Heart left ventricle (tissue), 16 donors: ENCODE results near the gene SZRD1. TPM values are rescaled to one million over a fixed set of nuclear protein-coding genes. Genes with fewer than 3 reads are reported as not detected.

ENCODE experiments used
- ATAC-seq, 4 donors: fragments of 200-7000 bp; cut with Tn5 transposase; one replicate each; pipeline ENCODE4 v1.9.1; 2020 to 2022; ENCODE audit warnings: moderate library complexity in 4 of 4, mild to moderate bottlenecking in 3 of 4, moderate number of reproducible peaks in 1 of 4
- DNase-seq, 5 donors: peaks; one replicate each; pipeline ENCODE4 v3.0.0-alpha.2; 2020
- H3K27ac ChIP-seq, 12 donors: fragments of 200-600 bp; sonication (generic) in 4 of 12; one replicate each; pipeline versions ENCODE4 v1.5.0 to v1.8.0; 2016 to 2022; ENCODE audit warnings: mild to moderate bottlenecking in 2 of 12
- H3K27me3 ChIP-seq, 9 donors: fragments of 200-600 bp; sonication (generic) in 2 of 9; one replicate each; pipeline versions ENCODE4 v1.5.1 to v1.8.0; 2016 to 2022; ENCODE audit warnings: mild to moderate bottlenecking in 3 of 9
- H3K36me3 ChIP-seq, 9 donors: fragments of 200-600 bp; sonication (generic) in 2 of 9; one replicate each; pipeline versions ENCODE4 v1.5.0 to v1.8.0; 2018 to 2022; ENCODE audit warnings: mild to moderate bottlenecking in 2 of 9
- H3K4me1 ChIP-seq, 12 donors: fragments of 200-600 bp; sonication (generic) in 4 of 12; one replicate each; pipeline versions ENCODE4 v1.5.0 to v1.8.0; 2016 to 2022; ENCODE audit warnings: mild to moderate bottlenecking in 3 of 12
- H3K4me3 ChIP-seq, 12 donors: fragments of 200-600 bp; sonication (generic) in 4 of 12; one replicate each; pipeline versions ENCODE4 v1.5.0 to v1.8.0; 2017 to 2022; ENCODE audit warnings: mild to moderate bottlenecking in 9 of 12, moderate library complexity in 4 of 12
- H3K9me3 ChIP-seq, 12 donors: fragments of 200-600 bp; sonication (generic) in 4 of 12; one replicate each; pipeline versions ENCODE4 v1.5.0 to v1.8.0; 2016 to 2022; ENCODE audit warnings: mild to moderate bottlenecking in 1 of 12
- CTCF ChIP-seq, 12 donors: fragments of 200-600 bp; sonication (generic) in 4 of 12; IDR thresholded peaks; one replicate each; pipeline versions ENCODE4 v1.5.0 to v1.8.0; 2018 to 2022; ENCODE audit warnings: antibody characterized with exemption in 12 of 12, mild to moderate bottlenecking in 5 of 12
- POLR2A ChIP-seq, 2 donors: fragments of 450-650 bp; IDR thresholded peaks; one replicate each; pipeline ENCODE4 v1.6.1; 2017; ENCODE audit warnings: antibody characterized with exemption in 2 of 2, mild to moderate bottlenecking in 2 of 2, moderate library complexity in 2 of 2
- WGBS, 4 donors: extraction: QIAGEN DNeasy Blood & Tissue Kit in 2 of 4; methylation state at CpG; one replicate each; pipeline versions ENCODE4 v1.1.5 to v1.1.7; 2013 to 2018; 5-methylcytosine and 5-hydroxymethylcytosine counted together
- intact Hi-C, 10 donors: fragments of 100-400 bp; cut with DNase I; formaldehyde crosslinking; loops; one replicate each; pipeline versions ENCODE4 v1.11.1 to v1.14.2; 2022
- polyA plus RNA-seq, 2 donors: library from polyadenylated mRNA; stranded (reverse); fragments of 200-250 nt; gene quantifications; one replicate each; pipeline ENCODE4 v1.2.3, GENCODE V29; 2013
- total RNA-seq, 9 donors: library from RNA; depleted of rRNA in 2 of 9; stranded (reverse); fragments of >200 nt in 2 of 9; fragmentation: NEBNext Ultra II Directional in 3 of 9; extraction: Animal tissue kit (Norgen Biotek cat#: 25700) in 3 of 9; gene quantifications; one replicate each; pipeline versions ENCODE4 v1.1.0 to v1.2.4, GENCODE V29; 2016 to 2023
- donor health status: ischemic (EF 13 %, LVEDD 7.1; RV severe dilation, severe dysfunction).
- donor health status: healthy with polysubstance abuse.
- donor health status: DM: no; HTN: yes; CAD: no.
- donor health status: DM: no; HTN: no; CAD: no.
- donor health status: ischemic (EF 25% LVEDD 6.9; RV normal size, moderate dysfunction).
- donor health status: ischemic (EF 25% LVEDD 5.7; RV mildly dilated, moderate dysfunction).
- donor health status: healthy.
- donor health status: DM: yes; HTN: yes; CAD: no.
- donor health status: ischemic (EF 35%, LVEDD 5.7; RV mildly dilated, moderate dysfunction).
- donor health status: nonischemic (EF 11% LVEDD 7.7; RV severe dilation, severe dysfunction).
- donor health status: DM: yes; HTN: yes; CAD: no.
- donor health status: PGD.
- donor health status: ischemic (EF 29% LVEDD 5.4; RV normal size, mild dysfunction).
- donor health status: nonischemic (EF 23%, LVEDD 6.1; RV moderate dilation, normal function).

Gene SZRD1
- total and polyA plus RNA-seq, 11 donors: 54.4 to 140 (median 94.4) TPM

GRCh38 chr1:16447641-16448040 lies 80.6 kb downstream of the SZRD1 start:
- DNase-seq: no peak
- intact Hi-C loops: loop anchor here in 3 of 10 donors (10.0 kb wide), 1 partner anchor 47 kb away; no protein-coding TSS in a partner anchor
- no peak overlapping the region for H3K4me3 ChIP-seq
- H3K36me3 ChIP-seq: peaks cover 0 to 100% (median 92%) of the 10 kb centered on the region in 9 donors
- no peaks in the 10 kb centered on the region for H3K9me3 ChIP-seq
- H3K4me1 ChIP-seq: peaks cover 0 to 28% (median 14%) of the 10 kb centered on the region in 12 donors
- TF ChIP-seq CTCF (IDR thresholded peaks at IDR 0.05) (no peak), POLR2A (IDR thresholded peaks at IDR 0.05) (no peak)
- 95 to 97% (median 96%) methylated on average over 9 of the region's 9 CpGs for WGBS, 4 donors
- no peak overlapping the region for H3K27ac ChIP-seq
- H3K27me3 ChIP-seq: no peaks in the 10 kb centered on the region
- ATAC-seq: no peak

Other genes starting within 250 kb of the SZRD1 start
- gene EPHA2, start 211.2 kb upstream of the SZRD1 start, total RNA-seq: 10 to 100 TPM in 8 of 9 donors, 1 to 10 TPM in 1; 7.6 to 34.7 (median 14.8) TPM
- 10 to 100 TPM in 1 of 2 donors, 1 to 10 TPM in 1; 5.6 to 14.0 TPM for gene EPHA2, start 211.2 kb upstream of the SZRD1 start, polyA plus RNA-seq
- 1 to 10 TPM in 8 of 9 donors, under 1 TPM in 1; 0.97 to 3.8 (median 2.3) TPM for gene ARHGEF19, start 154.6 kb upstream of the SZRD1 start, total RNA-seq
- gene ARHGEF19, start 154.6 kb upstream of the SZRD1 start, polyA plus RNA-seq: 1 to 10 TPM in 1 of 2 donors, under 1 TPM in 1; 0.99 to 3.5 TPM
- 1 to 10 TPM; 3.6 to 9.9 (median 5.7) TPM for gene CPLANE2, start 130.1 kb upstream of the SZRD1 start, total RNA-seq
- 1 to 10 TPM; 5.7 to 6.2 TPM for gene CPLANE2, start 130.1 kb upstream of the SZRD1 start, polyA plus RNA-seq
- gene FBXO42, start 14.8 kb upstream of the SZRD1 start, total RNA-seq: 10 to 100 TPM; 15.4 to 44.4 (median 22.9) TPM
- gene FBXO42, start 14.8 kb upstream of the SZRD1 start, polyA plus RNA-seq: 10 to 100 TPM; 11.0 to 18.8 TPM
- not detected for gene SPATA21, start 70.2 kb downstream of the SZRD1 start, total RNA-seq
- gene SPATA21, start 70.2 kb downstream of the SZRD1 start, polyA plus RNA-seq: under 1 TPM; 0.06 to 0.08 TPM
- gene NECAP2, start 73.5 kb downstream of the SZRD1 start, total RNA-seq: 10 to 100 TPM; 10.7 to 53.0 (median 12.1) TPM
- gene NECAP2, start 73.5 kb downstream of the SZRD1 start, polyA plus RNA-seq: 10 to 100 TPM; 11.2 to 19.7 TPM
- 1,000 to 10,000 TPM in 6 of 9 donors, 100 to 1,000 TPM in 1, not detected in 2; 364 to 3,776 (median 2,470) TPM for gene RNU1-1, start 147.0 kb downstream of the SZRD1 start, total RNA-seq
- not detected for gene RNU1-1, start 147.0 kb downstream of the SZRD1 start, polyA plus RNA-seq
- gene NBPF1, start 246.3 kb downstream of the SZRD1 start, total RNA-seq: 10 to 100 TPM in 8 of 9 donors, 1 to 10 TPM in 1; 4.7 to 18.2 (median 14.3) TPM
- 1 to 10 TPM; 4.4 to 4.8 TPM for gene NBPF1, start 246.3 kb downstream of the SZRD1 start, polyA plus RNA-seq